Ectodermal cell (in vitro differentiated cells): ENCODE measurements around the gene TUFM.
A peak's percentile ranks its signal among the peaks of the same experiment; 100 is the strongest.

Experiments used
- H3K27ac ChIP-seq: 2 replicates; pipeline ENCODE4 v1.7.0; 2013; ENCODE audit warnings: mild to moderate bottlenecking, low read depth, low read length; ENCODE audit not compliant: insufficient read depth, poor library complexity, severe bottlenecking
- H3K27me3 ChIP-seq: 2 replicates; pipeline ENCODE4 v1.7.0; 2013; ENCODE audit warnings: mild to moderate bottlenecking, low read length; ENCODE audit not compliant: insufficient read depth, control insufficient read depth, poor library complexity, severe bottlenecking
- H3K36me3 ChIP-seq: one replicate; pipeline ENCODE4 v1.7.0; 2013; ENCODE audit warnings: low read length; ENCODE audit not compliant: control insufficient read depth, insufficient read depth
- H3K4me1 ChIP-seq: one replicate; pipeline ENCODE4 v1.7.0; 2013; ENCODE audit warnings: low read length; ENCODE audit not compliant: control insufficient read depth, insufficient read depth
- H3K4me3 ChIP-seq: 2 replicates; pipeline ENCODE4 v1.7.0; 2013; ENCODE audit warnings: low read depth, low read length, control low read depth; ENCODE audit not compliant: insufficient read depth
- H3K9me3 ChIP-seq: 2 replicates; pipeline ENCODE4 v1.7.0; 2013; ENCODE audit warnings: mild to moderate bottlenecking, low read length, moderate library complexity; ENCODE audit not compliant: control insufficient read depth
- WGBS, 2 experiments: methylation state at CpG; one replicate each; pipeline ENCODE4 v1.1.7; 2013; ENCODE audit warnings: missing lambda C conversion rate in 2 of 2; 5-methylcytosine and 5-hydroxymethylcytosine counted together

The TUFM gene

DNA sequence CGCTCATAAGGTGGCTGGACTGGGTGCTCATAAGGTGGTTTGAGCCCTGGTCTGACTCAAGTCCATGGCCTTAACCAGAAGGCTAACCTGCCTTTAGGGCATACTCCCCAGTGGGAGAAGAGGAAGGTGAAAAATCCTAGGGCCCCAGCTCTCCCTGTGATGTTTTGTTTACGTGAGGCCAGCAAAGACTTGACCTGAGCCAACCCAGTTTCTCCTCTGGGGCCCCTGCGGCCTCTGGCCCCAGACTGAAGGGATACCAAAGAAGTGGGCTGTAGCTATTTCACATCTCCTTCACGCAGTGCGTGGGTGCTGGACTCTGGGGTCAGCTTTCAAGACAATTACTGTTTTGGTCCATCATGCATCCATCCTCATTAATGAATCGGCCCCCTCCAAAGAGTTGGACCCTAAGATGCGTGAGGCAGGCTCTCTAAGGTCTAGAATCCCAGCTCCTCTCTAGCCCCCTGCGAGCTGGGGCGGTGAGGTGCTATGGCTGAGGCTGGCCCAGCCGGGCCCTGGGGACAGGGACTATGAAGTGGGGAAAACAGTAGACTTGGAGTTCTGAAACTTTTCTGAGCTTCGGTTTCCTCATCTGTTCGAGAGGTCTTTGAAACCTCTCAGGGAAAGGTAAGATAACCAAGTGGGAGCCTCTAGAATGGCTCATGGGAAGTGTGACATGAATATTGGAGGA lies 19.0 kb upstream of the TUFM start:
- Histone ChIP-seq H3K4me3 (peak overlapping the region; percentile 95), H3K27ac (no peak overlapping the region), H3K36me3 (peaks cover 21% of the 10 kb centered on the region), H3K9me3 (no peaks in the 10 kb centered on the region), H3K27me3 (no peaks in the 10 kb centered on the region), H3K4me1 (peaks cover 6% of the 10 kb centered on the region)
- WGBS, 2 experiments = 94 to 97% methylated on average over 12 of the region's 12 CpGs

DNA sequence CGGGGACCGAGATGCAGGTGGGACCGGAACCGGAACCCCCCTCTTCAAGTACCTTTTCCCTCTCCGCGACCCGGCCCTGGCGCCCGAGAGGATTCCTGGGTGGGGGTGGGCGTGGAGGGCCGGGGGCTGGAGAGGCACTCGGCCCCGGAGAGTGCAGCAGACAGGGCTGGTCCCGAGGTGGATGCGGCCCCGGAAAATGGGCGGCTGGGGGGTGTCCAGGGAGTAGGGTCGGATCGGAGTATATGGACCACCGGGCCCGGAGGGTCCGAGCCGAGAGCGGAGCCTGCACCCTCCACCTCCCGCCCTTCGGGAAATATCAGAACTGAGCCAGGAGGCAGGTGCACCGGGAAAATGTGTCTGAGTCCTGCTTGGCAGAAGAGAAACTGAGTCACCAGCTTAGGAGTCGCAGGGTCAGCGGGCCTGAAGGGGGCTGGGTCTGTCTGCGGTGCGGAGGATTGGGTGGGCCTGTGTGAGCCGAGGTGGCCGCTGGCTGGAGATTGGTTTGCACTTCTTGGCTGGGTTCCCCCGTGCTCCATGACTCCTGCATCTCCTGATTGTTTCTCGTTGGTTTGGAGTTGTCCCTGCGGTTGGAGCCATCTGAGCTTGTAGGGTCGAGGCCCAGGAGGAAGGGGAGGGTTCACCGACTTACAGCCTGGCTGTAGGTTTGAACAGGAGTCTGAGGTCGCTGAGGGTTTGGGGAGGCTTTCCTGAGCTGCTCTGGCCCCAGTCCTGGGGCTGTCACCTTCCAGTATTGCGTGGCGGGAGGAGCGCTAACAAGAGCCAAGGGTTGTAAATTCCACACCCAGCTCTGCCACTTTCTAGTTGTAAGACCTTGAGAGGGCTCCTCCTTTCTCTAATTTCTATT lies 18.0 kb upstream of the TUFM start:
- H3K9me3 ChIP-seq = no peaks in the 10 kb centered on the region
- peak overlapping the region; percentile 98 for H3K27ac ChIP-seq
- peaks cover 12% of the 10 kb centered on the region for H3K36me3 ChIP-seq
- H3K4me3 ChIP-seq = peak overlapping the region; percentile 95
- H3K27me3 ChIP-seq = no peaks in the 10 kb centered on the region
- peaks cover 6% of the 10 kb centered on the region for H3K4me1 ChIP-seq
- WGBS, 2 experiments = 7% methylated on average over 42 of the region's 42 CpGs

DNA sequence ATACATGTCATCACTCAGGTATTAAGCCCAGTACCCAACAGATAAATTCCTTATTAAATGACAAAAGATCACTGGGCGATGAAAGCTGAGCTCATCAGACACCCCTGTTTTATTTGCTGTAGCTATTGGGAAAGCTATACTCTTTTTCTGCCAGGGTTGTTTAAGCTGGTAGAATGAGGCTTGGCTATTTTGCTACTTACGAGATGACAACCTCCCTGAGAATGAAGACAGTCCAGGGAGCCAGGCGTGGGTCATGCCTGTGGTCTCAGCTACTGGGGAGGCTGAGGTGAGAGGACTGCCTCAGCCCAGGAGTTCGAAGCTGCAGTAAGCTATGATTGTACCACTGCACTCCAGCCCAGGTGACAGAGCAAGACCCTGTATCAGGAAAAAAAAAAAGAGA lies 13.2 kb upstream of the TUFM start:
- no peaks in the 10 kb centered on the region for H3K36me3 ChIP-seq
- H3K4me3 ChIP-seq = no peak overlapping the region
- 68 to 70% methylated on average over 4 of the region's 4 CpGs for whole genome bisulfite sequencing, 2 experiments
- H3K27ac ChIP-seq = no peak overlapping the region
- H3K9me3 ChIP-seq = no peaks in the 10 kb centered on the region
- H3K4me1 ChIP-seq = no peaks in the 10 kb centered on the region
- H3K27me3 ChIP-seq = no peaks in the 10 kb centered on the region

DNA sequence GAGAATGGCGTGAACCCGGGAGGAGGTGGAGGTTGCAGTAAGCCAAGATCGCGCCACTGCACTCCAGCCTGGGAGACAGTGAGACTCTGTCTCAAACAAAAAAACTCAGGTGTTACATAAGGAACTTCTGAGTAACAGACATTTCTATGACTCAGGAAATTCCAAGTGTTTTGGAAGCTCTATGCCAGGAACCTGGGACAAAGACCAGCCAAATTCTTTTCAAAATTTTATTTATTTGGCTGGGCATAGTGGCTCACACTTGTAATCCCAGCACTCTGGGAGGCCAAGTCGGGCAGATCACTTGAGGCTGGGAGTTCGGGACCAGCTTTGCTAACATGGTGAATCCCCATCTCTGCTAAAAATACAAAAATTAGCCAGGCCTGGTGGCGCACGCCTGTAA lies 12.3 kb upstream of the TUFM start:
- Histone ChIP-seq H3K36me3 (no peaks in the 10 kb centered on the region), H3K9me3 (no peaks in the 10 kb centered on the region)
- 90 to 95% methylated on average over 8 of the region's 8 CpGs for WGBS, 2 experiments

DNA sequence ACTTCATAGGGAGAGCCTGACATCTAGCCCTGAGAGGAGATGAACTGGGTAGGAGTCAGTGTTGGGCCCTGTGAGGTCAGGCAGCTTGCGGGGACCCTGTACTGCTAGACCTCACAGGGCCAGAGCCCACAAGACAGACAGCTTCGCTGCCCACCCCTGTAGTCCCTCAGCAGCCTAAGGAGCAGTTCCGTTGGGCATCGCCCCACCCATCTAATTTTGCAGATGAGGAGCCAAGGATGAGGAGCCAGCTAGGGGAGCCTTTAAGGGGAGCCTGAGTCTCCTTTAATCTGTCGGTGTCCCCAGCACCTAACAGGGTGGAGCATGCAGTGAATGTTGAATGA lies 755 bp upstream of the TUFM start:
- Histone ChIP-seq H3K4me3 (peak overlapping the region; percentile 96), H3K36me3 (peaks cover 27% of the 10 kb centered on the region), H3K4me1 (peaks cover 7% of the 10 kb centered on the region), H3K9me3 (no peaks in the 10 kb centered on the region), H3K27me3 (no peaks in the 10 kb centered on the region), H3K27ac (no peak overlapping the region)
- 60 to 62% methylated on average over 5 of the region's 5 CpGs for WGBS, 2 experiments

More for the DNA sequence above, 12.3 kb upstream of the TUFM start:
- no peak overlapping the region for H3K4me3 ChIP-seq
- H3K27me3 ChIP-seq = no peaks in the 10 kb centered on the region
- H3K27ac ChIP-seq = no peak overlapping the region
- no peaks in the 10 kb centered on the region for H3K4me1 ChIP-seq

- Histone ChIP-seq H3K4me1 (peaks cover 7% of the 10 kb centered on the region), H3K4me3 (peak overlapping the region; percentile 96), H3K27ac (no peak overlapping the region), H3K36me3 (peaks cover 28% of the 10 kb centered on the region), H3K27me3 (no peaks in the 10 kb centered on the region), H3K9me3 (no peaks in the 10 kb centered on the region)
- WGBS, 2 experiments = 3% methylated on average over 16 of the region's 16 CpGs
These were observed 428 bp downstream of the TUFM start for GRCh38 chr16:28845761-28846079.

- WGBS, 2 experiments = 57 to 65% methylated on average over 10 of the region's 10 CpGs
- no peak overlapping the region for H3K27ac ChIP-seq
- peaks cover 7% of the 10 kb centered on the region for H3K4me1 ChIP-seq
- no peaks in the 10 kb centered on the region for H3K27me3 ChIP-seq
- H3K4me3 ChIP-seq = peak overlapping the region; percentile 96
- H3K9me3 ChIP-seq = no peaks in the 10 kb centered on the region
- H3K36me3 ChIP-seq = peaks cover 28% of the 10 kb centered on the region
These were observed 855 bp downstream of the TUFM start for GRCh38 chr16:28845293-28845692.

DNA sequence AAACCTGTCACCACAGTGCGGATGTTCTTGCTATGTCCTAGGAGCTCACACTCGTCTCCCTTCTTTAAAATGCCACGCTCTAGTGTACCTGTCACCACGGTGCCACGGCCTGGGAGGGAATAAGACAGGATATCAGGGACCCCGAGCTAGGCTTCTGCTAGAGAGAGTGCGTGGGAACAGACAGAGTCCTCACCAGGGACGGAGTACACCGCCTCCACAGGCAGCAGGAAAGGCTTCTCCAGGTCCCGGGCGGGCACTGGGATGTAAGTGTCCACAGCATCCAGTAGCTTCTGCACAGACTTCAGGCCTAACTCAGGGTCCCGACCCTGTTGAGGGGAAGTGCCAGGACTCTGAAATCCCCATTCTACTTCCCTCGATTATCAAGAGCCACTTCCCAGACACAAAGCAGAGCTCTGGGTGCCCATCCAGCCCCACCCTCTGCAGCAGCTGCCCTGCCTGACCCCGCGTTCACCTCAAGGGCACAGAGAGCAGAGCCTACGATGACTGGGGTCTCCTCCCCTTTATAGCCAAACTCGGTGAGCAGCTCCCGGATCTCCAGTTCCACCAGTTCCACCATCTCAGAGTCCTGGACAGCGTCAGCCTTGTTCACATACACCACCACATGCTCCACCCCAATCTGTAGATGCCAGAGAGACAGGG lies 1.8 kb downstream of the TUFM start:
- H3K36me3 ChIP-seq = peaks cover 28% of the 10 kb centered on the region
- no peak overlapping the region for H3K27ac ChIP-seq
- no peak overlapping the region for H3K4me3 ChIP-seq
- 95 to 97% methylated on average over 19 of the region's 19 CpGs for WGBS, 2 experiments
- peaks cover 7% of the 10 kb centered on the region for H3K4me1 ChIP-seq
- no peaks in the 10 kb centered on the region for H3K9me3 ChIP-seq
- no peaks in the 10 kb centered on the region for H3K27me3 ChIP-seq

DNA sequence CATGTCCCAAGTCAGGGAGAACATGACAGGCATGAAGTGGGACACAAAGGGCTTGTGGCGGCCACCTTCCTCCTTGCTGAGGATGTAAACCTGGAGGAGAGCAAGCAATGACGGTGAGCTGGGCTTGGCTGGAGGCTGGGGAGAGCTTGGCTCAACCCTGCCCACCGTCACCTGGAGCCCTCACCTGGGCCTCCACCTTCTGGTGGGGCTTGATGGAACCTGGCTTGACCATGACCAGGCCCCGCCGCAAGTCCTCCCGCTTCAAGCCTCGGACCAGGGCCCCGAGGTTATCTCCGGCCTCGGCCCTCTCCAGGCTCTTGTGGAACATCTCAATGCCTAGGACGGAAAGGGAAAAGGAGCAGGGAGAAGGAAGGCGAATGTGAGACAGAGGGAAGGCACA lies 2.4 kb downstream of the TUFM start:
- no peak overlapping the region for H3K4me3 ChIP-seq
- no peaks in the 10 kb centered on the region for H3K9me3 ChIP-seq
- H3K27me3 ChIP-seq = no peaks in the 10 kb centered on the region
- no peak overlapping the region for H3K27ac ChIP-seq
- peaks cover 7% of the 10 kb centered on the region for H3K4me1 ChIP-seq
- H3K36me3 ChIP-seq = peaks cover 28% of the 10 kb centered on the region
- 96% methylated on average over 12 of the region's 12 CpGs for WGBS, 2 experiments

GRCh38 chr16:28842696-28843095 lies 3.5 kb downstream of the TUFM start:
- Histone ChIP-seq H3K4me3 (no peak overlapping the region), H3K4me1 (peaks cover 7% of the 10 kb centered on the region), H3K27ac (no peak overlapping the region), H3K27me3 (no peaks in the 10 kb centered on the region), H3K9me3 (no peaks in the 10 kb centered on the region), H3K36me3 (peaks cover 28% of the 10 kb centered on the region)
- WGBS, 2 experiments = 91 to 94% methylated on average over 7 of the region's 7 CpGs
